Esophagus muscularis mucosa (tissue), 4 donors: ENCODE data around the gene ORM1. TPM values are rescaled to one million over a fixed set of nuclear protein-coding genes. Genes with fewer than 3 reads are reported as not detected.

ENCODE experiments used
- DNase-seq: peaks from one replicate; pipeline ENCODE4 v3.0.0-alpha.2; 2017; ENCODE audit errors: extremely low spot score
- H3K27ac ChIP-seq, 4 donors: fragments of 200-600 bp; sonication (generic); replicated peaks in 1 of 4; 1 replicate in 3 of 4; 2 replicates in 1 of 4; pipeline ENCODE4 v1.5.1; 2016 to 2019; ENCODE audit warnings: mild to moderate bottlenecking in 1 of 4
- H3K27me3 ChIP-seq, 4 donors: fragments of 200-600 bp; sonication (generic); one replicate each; pipeline versions ENCODE4 v1.5.1 to v1.6.0; 2016 to 2019
- H3K36me3 ChIP-seq, 4 donors: fragments of 200-600 bp; sonication (generic); one replicate each; pipeline ENCODE4 v1.5.1; 2016 to 2019
- H3K4me1 ChIP-seq, 4 donors: fragments of 200-600 bp; sonication (generic); one replicate each; pipeline ENCODE4 v1.5.1; 2016 to 2019
- H3K4me3 ChIP-seq, 4 donors: fragments of 200-600 bp; sonication (generic); 1 replicate in 2 of 4; 2 replicates in 2 of 4; pipeline ENCODE4 v1.5.1; 2016 to 2019; ENCODE audit warnings: mild to moderate bottlenecking in 4 of 4, moderate library complexity in 1 of 4
- H3K9me3 ChIP-seq, 4 donors: fragments of 200-600 bp; sonication (generic); 1 replicate in 3 of 4; 2 replicates in 1 of 4; pipeline ENCODE4 v1.5.1; 2016 to 2019
- EP300 ChIP-seq: sonication (generic); formaldehyde crosslinking; IDR thresholded peaks from one replicate; pipeline ENCODE4 v1.6.1; 2017; ENCODE audit warnings: antibody characterized with exemption
- POLR2A ChIP-seq: fragments of 450-650 bp; IDR thresholded peaks from one replicate; pipeline ENCODE4 v1.6.1; 2017; ENCODE audit warnings: antibody characterized with exemption, moderate library complexity, mild to moderate bottlenecking, low read depth
- POLR2AphosphoS5 ChIP-seq, 2 donors: sonication (generic); formaldehyde crosslinking; IDR thresholded peaks; one replicate each; pipeline ENCODE4 v1.6.1; 2017; ENCODE audit warnings: antibody characterized with exemption in 2 of 2
- WGBS: methylation state at CpG from one replicate; pipeline ENCODE4 v1.1.5; 2018; 5-methylcytosine and 5-hydroxymethylcytosine counted together
- intact Hi-C: fragments of 100-400 bp; cut with DNase I; formaldehyde crosslinking; loops from one replicate; pipeline ENCODE4 v1.15.1; 2023
- total RNA-seq, 4 donors: library from RNA; depleted of rRNA; stranded (reverse); fragments of >200 nt; gene quantifications; one replicate each; pipeline versions ENCODE4 v1.1.0 to v1.2.1, GENCODE V29; 2016
- TF ChIP-seq, protein P1 (sequence below), 3 experiments: fragments of 200-600 bp in 2 of 3; fragments of 450-650 bp in 1 of 3; sonication (generic) in 2 of 3; IDR thresholded peaks; one replicate each; pipeline ENCODE4 v1.5.1; 2017 to 2019; ENCODE audit warnings: antibody characterized with exemption in 3 of 3, mild to moderate bottlenecking in 2 of 3, moderate library complexity in 1 of 3

ORM1 gene
- total RNA-seq, 4 donors from 2014 or later = 1.3 TPM; not detected in 3

DNA sequence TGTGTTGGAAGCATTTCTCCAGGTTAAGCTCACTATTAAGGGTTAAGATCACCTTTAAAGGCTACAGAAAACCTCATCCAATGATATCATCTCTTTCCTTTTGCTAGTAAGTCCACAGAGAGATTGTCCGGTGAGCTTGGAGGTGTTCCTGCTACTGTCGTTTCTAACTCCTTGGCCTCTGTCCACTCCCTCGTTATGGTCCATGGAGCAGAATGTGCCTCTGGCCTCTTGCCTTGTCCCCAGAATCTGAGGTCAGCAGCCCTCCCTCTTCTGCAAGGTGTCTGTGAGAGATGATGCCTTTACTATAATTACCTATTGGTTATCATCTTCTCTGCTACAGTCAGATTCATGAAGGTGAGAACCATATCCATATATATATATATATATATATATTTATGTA is 21.8 kb downstream of the ORM1 start:
- TF ChIP-seq POLR2A (no peak), EP300 (no peak), POLR2AphosphoS5 (IDR thresholded peaks at IDR 0.05) (no peak)
- TF ChIP-seq, protein P1, sequence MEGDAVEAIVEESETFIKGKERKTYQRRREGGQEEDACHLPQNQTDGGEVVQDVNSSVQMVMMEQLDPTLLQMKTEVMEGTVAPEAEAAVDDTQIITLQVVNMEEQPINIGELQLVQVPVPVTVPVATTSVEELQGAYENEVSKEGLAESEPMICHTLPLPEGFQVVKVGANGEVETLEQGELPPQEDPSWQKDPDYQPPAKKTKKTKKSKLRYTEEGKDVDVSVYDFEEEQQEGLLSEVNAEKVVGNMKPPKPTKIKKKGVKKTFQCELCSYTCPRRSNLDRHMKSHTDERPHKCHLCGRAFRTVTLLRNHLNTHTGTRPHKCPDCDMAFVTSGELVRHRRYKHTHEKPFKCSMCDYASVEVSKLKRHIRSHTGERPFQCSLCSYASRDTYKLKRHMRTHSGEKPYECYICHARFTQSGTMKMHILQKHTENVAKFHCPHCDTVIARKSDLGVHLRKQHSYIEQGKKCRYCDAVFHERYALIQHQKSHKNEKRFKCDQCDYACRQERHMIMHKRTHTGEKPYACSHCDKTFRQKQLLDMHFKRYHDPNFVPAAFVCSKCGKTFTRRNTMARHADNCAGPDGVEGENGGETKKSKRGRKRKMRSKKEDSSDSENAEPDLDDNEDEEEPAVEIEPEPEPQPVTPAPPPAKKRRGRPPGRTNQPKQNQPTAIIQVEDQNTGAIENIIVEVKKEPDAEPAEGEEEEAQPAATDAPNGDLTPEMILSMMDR (IDR thresholded peaks at IDR 0.05) = no peak
- H3K36me3 ChIP-seq = peaks cover 33 to 100% (median 93%) of the 10 kb centered on the region in 4 donors
- no peaks in the 10 kb centered on the region for H3K27me3 ChIP-seq
- no peak for DNase-seq
- H3K9me3 ChIP-seq = no peaks in the 10 kb centered on the region
- 44% methylated on average over 3 of the region's 3 CpGs for WGBS
- intact Hi-C loops = loop anchor here (10.0 kb wide), 1 partner anchor 310 kb away; the partner anchor contains the start of gene TEX53
- H3K4me3 ChIP-seq = no peak overlapping the region
- peaks cover 3 to 16% (median 15%) of the 10 kb centered on the region in 4 donors for H3K4me1 ChIP-seq
- no peak overlapping the region for H3K27ac ChIP-seq

DNA sequence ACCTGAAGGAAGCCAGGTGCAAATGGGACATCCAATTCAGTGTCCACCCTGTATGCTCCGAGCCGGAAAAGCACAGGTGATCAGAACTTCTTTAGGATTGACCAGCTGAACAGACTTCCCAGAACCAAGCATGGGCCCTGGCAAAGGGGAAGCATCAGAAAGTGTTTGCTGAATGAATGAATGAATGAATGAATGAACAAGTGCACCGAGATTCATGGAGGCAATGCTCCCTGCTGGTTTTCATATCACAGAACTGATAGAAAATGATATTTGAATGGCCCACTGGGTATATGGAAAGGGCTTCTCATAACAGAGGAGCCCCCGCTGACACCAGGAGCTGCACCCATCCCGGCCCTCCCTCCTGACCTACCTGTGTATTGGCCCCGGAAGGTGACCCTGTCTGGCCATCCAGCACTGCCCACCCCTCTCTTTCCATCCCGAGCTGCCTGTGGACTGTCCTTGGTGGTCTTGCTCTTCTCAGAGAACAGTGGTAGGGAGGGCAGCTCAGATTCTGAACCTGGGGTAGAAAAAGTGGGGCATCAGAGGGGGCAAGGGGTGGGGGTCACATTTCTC is 22.7 kb downstream of the ORM1 start:
- 88% methylated on average over 7 of the region's 7 CpGs for WGBS
- H3K27ac ChIP-seq = no peak overlapping the region
- no peak for DNase-seq
- H3K9me3 ChIP-seq = no peaks in the 10 kb centered on the region
- no peak for TF ChIP-seq POLR2AphosphoS5 (IDR thresholded peaks at IDR 0.05)
- peaks cover 3 to 23% (median 20%) of the 10 kb centered on the region in 4 donors for H3K4me1 ChIP-seq
- no peak overlapping the region for H3K4me3 ChIP-seq
- H3K27me3 ChIP-seq = no peaks in the 10 kb centered on the region
- intact Hi-C loops = loop anchor here (10.0 kb wide), 1 partner anchor 309 kb away; the partner anchor contains the start of gene TEX53
- H3K36me3 ChIP-seq = peaks cover 36 to 100% (median 93%) of the 10 kb centered on the region in 4 donors

DNA sequence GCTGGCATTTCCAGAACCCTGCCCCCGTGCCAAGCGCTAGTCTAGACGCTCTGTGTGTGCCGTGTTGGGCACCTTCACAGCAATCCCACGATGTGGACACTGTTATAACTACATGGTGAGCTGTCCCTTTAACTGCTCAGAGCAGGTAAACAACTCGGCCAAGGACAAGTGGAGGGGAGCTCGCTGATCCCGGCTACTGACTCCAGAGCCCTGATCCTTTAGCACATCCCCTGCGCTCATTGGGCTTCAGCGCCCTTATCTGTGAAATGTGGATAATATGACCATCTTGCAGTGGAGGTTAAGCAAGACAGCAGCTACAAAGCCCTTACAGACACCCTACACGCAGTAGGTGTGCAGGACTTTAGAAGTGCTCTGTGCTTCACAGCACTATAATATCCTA is 23.2 kb downstream of the ORM1 start:
- 92% methylated on average over 10 of the region's 11 CpGs for WGBS
- DNase-seq = no peak
- peaks cover 38 to 100% (median 93%) of the 10 kb centered on the region in 4 donors for H3K36me3 ChIP-seq
- no peak overlapping the region for H3K27ac ChIP-seq
- TF ChIP-seq POLR2AphosphoS5 (IDR thresholded peaks at IDR 0.05) (no peak), EP300 (no peak), POLR2A (no peak)
- TF ChIP-seq, protein P1 (IDR thresholded peaks at IDR 0.05) = no peak
- H3K4me1 ChIP-seq = peaks cover 3 to 28% (median 21%) of the 10 kb centered on the region in 4 donors
- H3K4me3 ChIP-seq = no peak overlapping the region
- no peaks in the 10 kb centered on the region for H3K9me3 ChIP-seq
- intact Hi-C loops = loop anchor here (10.0 kb wide), 1 partner anchor 309 kb away; the partner anchor contains the start of gene TEX53
- no peaks in the 10 kb centered on the region for H3K27me3 ChIP-seq

- no peak for TF ChIP-seq POLR2AphosphoS5 (IDR thresholded peaks at IDR 0.05)
- no peak for TF ChIP-seq POLR2A
- no peak for TF ChIP-seq EP300
- TF ChIP-seq, protein P1 (IDR thresholded peaks at IDR 0.05) = no peak
Measured at GRCh38 chr9:114347675-114348074, 24.8 kb downstream of the ORM1 start.

GRCh38 chr9:114348261-114348905 is 25.5 kb downstream of the ORM1 start:
- TF ChIP-seq, protein P1 (IDR thresholded peaks at IDR 0.05) = no peak
- no peak for TF ChIP-seq EP300
- no peak for TF ChIP-seq POLR2AphosphoS5 (IDR thresholded peaks at IDR 0.05)
- TF ChIP-seq POLR2A = no peak
- Histone ChIP-seq H3K36me3 (peaks cover 36 to 100% (median 80%) of the 10 kb centered on the region in 4 donors), H3K9me3 (no peaks in the 10 kb centered on the region), H3K27me3 (no peaks in the 10 kb centered on the region), H3K4me1 (peaks cover 3 to 41% (median 21%) of the 10 kb centered on the region in 4 donors), H3K27ac (peak overlapping the region; percentile 59 to 73 (median 67)), H3K4me3 (no peak overlapping the region)
- 80% methylated on average over 9 of the region's 12 CpGs for WGBS
- DNase-seq = no peak
- intact Hi-C loops = loop anchor here (10.0 kb wide), 1 partner anchor 306 kb away; the partner anchor contains the start of gene TEX53

More at GRCh38 chr9:114347675-114348074, 24.8 kb downstream of the ORM1 start:
- Histone ChIP-seq H3K4me1 (peaks cover 3 to 41% (median 21%) of the 10 kb centered on the region in 4 donors), H3K36me3 (peaks cover 38 to 100% (median 85%) of the 10 kb centered on the region in 4 donors), H3K27me3 (no peaks in the 10 kb centered on the region), H3K27ac (no peak overlapping the region), H3K4me3 (no peak overlapping the region), H3K9me3 (no peaks in the 10 kb centered on the region)
- no peak for DNase-seq
- intact Hi-C loops = loop anchor here (10.0 kb wide), 1 partner anchor 307 kb away; the partner anchor contains the start of gene TEX53
- 94% methylated on average over 14 of the region's 15 CpGs for WGBS
